Activated B cell treated with CpG ODN at 0.5 μM for 24 hours (primary cell): ENCODE results near the gene CORO2B. TPM values are rescaled to one million over a fixed set of nuclear protein-coding genes. Genes with fewer than 3 reads are reported as not detected.

Source experiments
- ATAC-seq: fragments of 200-7000 bp; cut with Tn5 transposase; one replicate; pipeline ENCODE4 v1.10.0; 2021; ENCODE audit warnings: low read depth, mild to moderate bottlenecking, moderate library complexity
- CTCF ChIA-PET: fragments of 350-600 bp; sonication (Branson Sonifier 250); formaldehyde crosslinking; loops from one replicate; lab custom pipeline; 2021; ENCODE audit warnings: antibody characterized with exemption; lab: Charles Lee
- POLR2A ChIA-PET: fragments of 350-600 bp; sonication (Branson Sonifier 250); formaldehyde crosslinking; loops from one replicate; lab custom pipeline; 2021; ENCODE audit warnings: antibody characterized with exemption; lab: Charles Lee
- DNase-seq: peaks from one replicate; pipeline ENCODE4 v3.0.0; 2022
- H3K27ac Mint-ChIP-seq: one replicate; pipeline ENCODE4 v1.8.0; 2020; ENCODE audit warnings: mixed read lengths
- H3K27me3 Mint-ChIP-seq: one replicate; pipeline ENCODE4 v1.8.0; 2021; ENCODE audit warnings: mixed read lengths
- H3K36me3 Mint-ChIP-seq: one replicate; pipeline ENCODE4 v1.8.0; 2021; ENCODE audit warnings: low read depth, mixed read lengths
- H3K4me1 Mint-ChIP-seq: one replicate; pipeline ENCODE4 v1.8.0; 2021; ENCODE audit warnings: mixed read lengths
- H3K4me3 Mint-ChIP-seq: one replicate; pipeline ENCODE4 v1.8.0; 2020; ENCODE audit warnings: mild to moderate bottlenecking, mixed read lengths
- H3K9me3 Mint-ChIP-seq: one replicate; pipeline ENCODE4 v1.8.0; 2020; ENCODE audit warnings: mixed read lengths
- CTCF ChIP-seq: fragments of 200-600 bp; IDR thresholded peaks from one replicate; pipeline ENCODE4 v1.8.0; 2022; ENCODE audit warnings: antibody characterized with exemption, mild to moderate bottlenecking
- intact Hi-C: fragments of 100-400 bp; cut with micrococcal nuclease; formaldehyde crosslinking; loops from one replicate; pipeline ENCODE4 v1.15.1; 2024
- total RNA-seq: library from RNA; stranded (reverse); gene quantifications from 2 replicates; pipeline ENCODE4 v1.2.3, GENCODE V29; 2022

Gene CORO2B
- total RNA-seq, 1 donor from 2014 or later: 1.0 TPM

- Mint-ChIP-seq H3K27ac (no peak overlapping the region), H3K4me1 (no peaks in the 10 kb centered on the region), H3K36me3 (no peaks in the 10 kb centered on the region), H3K9me3 (no peaks in the 10 kb centered on the region), H3K4me3 (no peak overlapping the region), H3K27me3 (peaks cover 23% of the 10 kb centered on the region)
- intact Hi-C loops: loop anchor here (1.0 to 10.0 kb wide), 6 partner anchors 124 to 844 kb away; no protein-coding TSS in a partner anchor
- peak; percentile 65 for TF ChIP-seq CTCF
- DNase-seq (peak; percentile 68), ATAC-seq (peak; percentile 67)
- CTCF ChIA-PET: interaction anchor here (0.7 to 5.6 kb wide), 26 partner anchors 10 to 377 kb away, joined by 3 to 61 read pairs (median 4); no protein-coding TSS in a partner anchor
- POLR2A ChIA-PET: no interaction called here
Observed at GRCh38 chr15:68550498-68551295, 28.1 kb upstream of the CORO2B start.

- Mint-ChIP-seq H3K36me3 (no peaks in the 10 kb centered on the region), H3K27ac (no peak overlapping the region), H3K9me3 (no peaks in the 10 kb centered on the region), H3K27me3 (peaks cover 25% of the 10 kb centered on the region), H3K4me3 (no peak overlapping the region), H3K4me1 (no peaks in the 10 kb centered on the region)
- ATAC-seq: no peak
- ChIA-PET CTCF (interaction anchor here (1.4 to 5.6 kb wide), 7 partner anchors 9 to 373 kb away, joined by 3 to 61 read pairs (median 16); no protein-coding TSS in a partner anchor), POLR2A (no interaction called here)
- intact Hi-C loops: loop anchor here (5.0 to 10.0 kb wide), 3 partner anchors 231 to 844 kb away; no protein-coding TSS in a partner anchor
- no peak for DNase-seq
- TF ChIP-seq CTCF: no peak
Observed at GRCh38 chr15:68551296-68551635, 27.5 kb upstream of the CORO2B start.

GRCh38 chr15:68552344-68552743 is 26.4 kb upstream of the CORO2B start:
- no peak overlapping the region for H3K27ac Mint-ChIP-seq
- intact Hi-C loops: loop anchor here (5.0 to 10.0 kb wide), 3 partner anchors 230 to 842 kb away; no protein-coding TSS in a partner anchor
- no peak for DNase-seq
- CTCF ChIA-PET: interaction anchor here (5.7 to 6.7 kb wide), 2 partner anchors 124 to 323 kb away, joined by 62 to 97 read pairs; no protein-coding TSS in a partner anchor
- no peaks in the 10 kb centered on the region for H3K9me3 Mint-ChIP-seq
- POLR2A ChIA-PET: no interaction called here
- H3K4me1 Mint-ChIP-seq: no peaks in the 10 kb centered on the region
- H3K27me3 Mint-ChIP-seq: peaks cover 22% of the 10 kb centered on the region
- no peak for ATAC-seq
- no peak overlapping the region for H3K4me3 Mint-ChIP-seq
- no peak for TF ChIP-seq CTCF
- no peaks in the 10 kb centered on the region for H3K36me3 Mint-ChIP-seq

- H3K27me3 Mint-ChIP-seq: peaks cover 22% of the 10 kb centered on the region
- TF ChIP-seq CTCF: no peak
- H3K27ac Mint-ChIP-seq: no peak overlapping the region
- no peaks in the 10 kb centered on the region for H3K9me3 Mint-ChIP-seq
- ChIA-PET CTCF (interaction anchor here (5.7 to 6.7 kb wide), 2 partner anchors 123 to 323 kb away, joined by 62 to 97 read pairs; no protein-coding TSS in a partner anchor), POLR2A (no interaction called here)
- no peak overlapping the region for H3K4me3 Mint-ChIP-seq
- H3K36me3 Mint-ChIP-seq: no peaks in the 10 kb centered on the region
- intact Hi-C loops: loop anchor here (5.0 to 10.0 kb wide), 3 partner anchors 230 to 842 kb away; no protein-coding TSS in a partner anchor
- H3K4me1 Mint-ChIP-seq: no peaks in the 10 kb centered on the region
- DNase-seq: no peak
- no peak for ATAC-seq
Observed at GRCh38 chr15:68552773-68553172, 26.0 kb upstream of the CORO2B start.
